NCI-H2107 (cell line): ENCODE measurements around the gene TXNL4B.
"Not testable (repeated sequence)": the region's sequence is repeated elsewhere in the genome, so short reads cannot be mapped to it uniquely, and the experiment has no call there.

ENCODE experiments used
- DNase-seq: peaks from one replicate; lab custom pipeline; 2025; lab: John Stamatoyannopoulos, UW

The TXNL4B gene

DNA sequence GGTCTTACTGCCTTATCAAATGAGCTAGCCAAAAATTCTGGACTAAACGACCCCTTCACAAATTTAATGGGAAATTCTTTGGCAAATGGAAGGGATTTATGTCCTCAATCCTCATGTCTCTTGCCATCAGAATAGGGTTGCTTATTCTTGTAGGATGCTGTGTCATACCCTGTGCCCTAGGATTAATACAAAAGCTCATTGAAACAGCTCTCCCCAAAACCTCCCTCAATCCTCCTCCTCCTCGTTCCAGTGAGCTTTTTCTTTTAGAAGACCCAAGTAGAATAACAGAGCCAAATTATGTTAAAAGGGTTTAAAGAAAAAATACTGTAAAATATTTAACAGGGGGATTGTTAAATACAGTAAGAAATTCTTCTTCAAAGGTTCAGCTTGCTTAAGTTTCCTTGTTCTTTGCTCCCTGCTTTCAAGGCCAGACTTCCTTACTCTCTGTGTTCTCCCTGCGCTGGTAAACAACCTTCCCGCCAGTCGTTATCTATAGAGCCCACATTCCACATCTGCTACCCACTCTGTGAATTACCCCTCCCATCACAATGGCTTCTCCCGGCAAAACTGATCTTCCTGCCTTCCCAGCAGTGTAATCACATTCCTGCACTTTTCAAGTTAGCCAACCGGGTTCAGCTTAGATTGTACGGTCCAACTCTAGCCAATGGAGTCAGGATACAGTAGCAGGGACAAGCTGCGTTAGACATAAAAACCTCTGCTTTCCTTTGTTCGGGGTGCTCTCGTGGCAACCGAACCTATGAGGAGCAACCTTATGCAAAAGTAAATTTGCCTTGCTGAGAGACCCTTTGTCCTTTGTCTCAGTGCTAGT lies 20.7 kb downstream of the TXNL4B start:
- DNase-seq: no peak

DNA sequence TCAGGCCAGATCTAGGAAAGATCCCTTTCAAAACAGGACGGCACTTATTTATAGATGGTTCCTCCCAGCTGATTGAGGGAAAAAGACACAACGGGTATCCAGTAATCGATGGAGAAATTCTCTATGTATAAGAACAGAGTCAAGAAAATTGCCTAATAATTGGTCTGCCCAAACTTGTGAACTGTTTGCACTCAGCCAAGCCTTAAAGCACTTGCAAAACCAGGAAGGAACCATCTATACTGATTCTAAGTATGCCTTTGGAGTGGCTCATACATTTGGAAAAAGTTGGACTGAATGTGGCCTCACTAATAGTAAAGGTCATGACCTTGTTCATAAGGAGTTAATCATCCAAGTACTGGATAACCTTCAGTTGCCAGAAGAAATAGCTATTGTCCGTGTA lies 24.5 kb downstream of the TXNL4B start:
- DNase-seq: no peak

DNA sequence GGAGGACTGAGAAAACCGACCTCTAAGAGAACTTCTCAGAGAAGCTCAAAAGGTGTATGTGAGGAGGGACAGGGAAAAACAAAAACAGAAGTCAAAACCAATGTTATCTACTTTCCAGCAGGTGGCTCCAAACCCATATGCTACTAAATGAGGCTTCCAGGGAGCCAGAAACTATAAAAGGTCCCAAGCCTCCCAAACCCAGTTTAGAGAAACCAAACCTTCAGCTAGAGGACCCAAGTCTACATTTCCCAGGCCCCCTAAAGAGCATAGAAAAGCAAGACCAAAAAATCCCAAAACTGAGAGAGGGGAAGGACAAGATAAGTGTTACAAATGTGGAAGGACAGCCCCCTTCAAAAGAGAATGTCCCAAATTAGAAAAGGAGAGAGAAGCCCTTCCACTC lies 26.7 kb downstream of the TXNL4B start:
- DNase-seq: no peak

DNA sequence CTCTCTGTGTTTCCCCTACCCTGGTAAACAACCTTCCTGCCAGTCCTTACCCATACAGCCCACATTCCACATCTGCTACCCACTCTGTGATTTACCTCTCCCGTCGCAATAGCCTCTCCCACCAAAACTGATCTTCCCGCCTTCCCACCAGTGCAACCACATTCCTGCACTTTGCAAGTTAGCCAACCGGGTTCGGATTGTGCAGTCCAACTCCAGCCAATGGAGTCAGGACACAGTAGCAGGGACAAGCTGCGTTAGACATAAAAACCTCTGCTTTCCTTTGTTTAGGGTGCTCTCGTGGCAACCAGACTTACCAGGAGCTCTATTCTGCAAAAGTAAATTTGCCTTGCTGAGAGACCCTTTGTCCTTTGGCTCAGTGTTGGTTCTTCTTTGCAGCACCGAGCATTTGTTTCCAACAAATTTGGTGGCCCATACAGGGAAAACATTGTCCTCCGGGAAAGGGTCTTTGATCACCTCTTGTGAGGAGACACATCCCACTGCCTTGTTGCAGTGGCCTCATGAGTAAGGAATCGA lies 29.0 kb downstream of the TXNL4B start:
- no peak for DNase-seq

DNA sequence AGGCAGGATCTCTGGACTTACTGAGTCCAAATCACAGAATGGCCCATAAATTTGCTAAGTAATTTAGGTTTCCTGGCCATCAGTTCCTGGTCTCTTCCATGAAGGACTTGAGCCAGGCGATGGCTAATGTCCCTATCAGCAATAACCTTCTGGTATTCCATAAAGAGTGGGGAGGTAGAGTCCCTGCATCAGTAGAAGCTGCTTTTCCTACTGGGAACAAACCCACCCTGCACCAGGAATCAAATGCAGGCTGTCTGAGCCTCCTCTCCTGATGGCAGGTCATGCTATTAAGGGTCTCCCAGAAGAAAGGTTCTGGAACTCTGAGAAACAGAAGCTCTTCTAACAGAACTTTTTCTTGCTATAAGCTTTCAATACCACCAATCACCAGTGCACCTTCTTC lies 31.9 kb downstream of the TXNL4B start:
- DNase-seq: no peak

DNA sequence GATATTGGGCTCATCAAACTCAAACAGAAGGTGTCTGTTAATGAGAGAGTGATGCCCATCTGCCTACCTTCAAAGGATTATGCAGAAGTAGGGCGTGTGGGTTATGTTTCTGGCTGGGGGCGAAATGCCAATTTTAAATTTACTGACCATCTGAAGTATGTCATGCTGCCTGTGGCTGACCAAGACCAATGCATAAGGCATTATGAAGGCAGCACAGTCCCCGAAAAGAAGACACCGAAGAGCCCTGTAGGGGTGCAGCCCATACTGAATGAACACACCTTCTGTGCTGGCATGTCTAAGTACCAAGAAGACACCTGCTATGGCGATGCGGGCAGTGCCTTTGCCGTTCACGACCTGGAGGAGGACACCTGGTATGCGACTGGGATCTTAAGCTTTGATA lies 33.0 kb downstream of the TXNL4B start:
- DNase-seq: no peak

DNA sequence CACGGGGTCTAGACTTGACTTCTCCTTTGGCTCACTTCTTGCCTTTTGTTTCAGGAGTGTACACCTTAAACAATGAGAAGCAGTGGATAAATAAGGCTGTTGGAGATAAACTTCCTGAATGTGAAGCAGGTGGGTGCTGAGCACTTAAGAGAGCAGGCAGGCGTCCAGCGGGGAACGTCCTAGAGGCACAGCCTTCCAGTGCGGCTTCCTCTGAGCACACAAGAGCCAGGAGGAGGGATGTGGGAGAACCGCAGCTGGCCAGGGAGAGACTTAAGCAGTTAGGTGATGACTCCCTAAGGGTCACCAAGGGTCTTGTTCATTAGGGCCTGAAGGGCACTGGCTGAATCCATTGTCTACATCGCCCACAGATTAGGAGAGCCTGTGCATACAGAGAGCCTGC lies 34.4 kb downstream of the TXNL4B start:
- not testable (repeated sequence) for DNase-seq

DNA sequence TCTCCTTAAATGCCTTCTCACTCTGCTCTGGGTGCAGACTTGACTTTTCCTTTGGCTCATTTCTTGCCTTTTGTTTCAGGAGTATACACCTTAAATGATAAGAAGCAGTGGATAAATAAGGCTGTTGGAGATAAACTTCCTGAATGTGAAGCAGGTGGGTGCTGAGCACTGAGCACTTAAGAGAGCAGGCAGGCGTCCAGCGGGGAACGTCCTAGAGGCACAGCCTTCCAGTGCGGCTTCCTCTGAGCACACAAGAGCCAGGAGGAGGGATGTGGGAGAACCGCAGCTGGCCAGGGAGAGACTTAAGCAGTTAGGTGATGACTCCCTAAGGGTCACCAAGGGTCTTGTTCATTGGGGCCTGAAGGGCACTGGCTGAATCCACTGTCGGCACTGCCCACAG lies 36.1 kb downstream of the TXNL4B start:
- DNase-seq: not testable (repeated sequence)

DNA sequence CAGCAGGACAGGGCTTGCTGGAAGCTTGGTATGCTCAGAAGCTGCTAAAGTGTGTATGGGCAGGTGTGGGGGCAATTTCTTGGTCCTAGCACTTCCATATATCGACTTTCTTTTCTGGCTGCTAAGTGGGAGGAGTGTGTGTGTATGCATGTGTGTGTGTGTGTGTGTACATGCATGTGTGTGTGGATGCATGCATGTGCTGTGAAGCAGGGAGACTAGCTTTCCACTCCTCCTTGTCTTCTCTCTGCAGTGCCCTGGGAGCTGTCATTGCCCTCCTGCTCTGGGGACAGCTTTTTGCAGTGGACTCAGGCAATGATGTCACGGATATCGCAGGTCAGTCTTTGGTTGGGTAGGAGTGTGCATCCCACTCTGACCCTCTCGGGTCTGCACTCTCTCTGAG lies 37.5 kb downstream of the TXNL4B start:
- no peak for DNase-seq

DNA sequence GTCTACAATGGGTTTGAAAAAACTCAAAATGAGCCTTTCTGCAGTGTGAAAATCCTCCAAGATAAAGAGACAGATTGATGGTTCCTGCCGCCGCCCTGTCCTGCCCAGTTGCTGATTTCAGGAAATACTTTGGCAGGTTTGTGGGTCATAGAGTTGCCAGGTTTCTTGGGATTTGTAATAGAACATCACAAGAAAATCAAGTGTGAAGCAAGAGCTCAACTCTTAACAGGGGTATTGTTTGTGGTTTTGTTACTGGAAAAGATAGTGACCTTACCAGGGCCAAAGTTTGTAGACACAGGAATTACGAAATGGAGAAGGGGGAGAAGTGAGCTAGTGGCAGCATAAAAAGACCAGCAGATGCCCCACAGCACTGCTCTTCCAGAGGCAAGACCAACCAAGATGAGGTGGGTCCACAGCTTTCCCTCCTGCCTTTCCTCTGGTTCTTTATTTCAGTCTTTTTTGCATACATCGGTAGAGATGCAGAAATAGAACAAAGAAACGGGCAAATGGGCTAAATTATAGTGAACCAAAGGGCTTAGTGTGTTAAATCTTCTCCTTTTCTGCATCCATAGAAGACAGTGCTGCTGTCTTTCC lies 39.1 kb downstream of the TXNL4B start, which contains the start of gene HP:
HP (plus strand) TSS at position 252 of the 594 bp plus-strand sequence; CDS start at position 400, 148 bp downstream.
- DNase-seq: not testable (repeated sequence)

DNA sequence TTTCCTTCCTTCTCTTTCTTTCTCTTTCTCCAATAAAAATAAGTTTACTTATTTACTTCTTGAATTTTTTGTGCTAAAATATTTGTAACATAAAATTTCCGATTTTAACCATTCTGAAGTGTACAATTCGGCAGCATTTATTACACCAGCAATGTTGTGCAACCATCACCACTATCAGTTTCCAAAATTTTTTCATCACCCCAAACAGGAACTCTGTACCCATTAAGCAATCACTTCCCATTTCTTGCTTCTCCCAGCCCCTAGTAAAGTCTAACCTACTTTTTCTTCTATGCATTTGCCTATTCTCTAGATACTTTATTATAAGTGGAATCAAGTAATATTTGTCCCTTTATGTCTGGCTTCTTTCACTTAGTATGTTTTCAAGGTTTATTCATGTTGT lies 41.6 kb downstream of the TXNL4B start:
- DNase-seq: no peak

DNA sequence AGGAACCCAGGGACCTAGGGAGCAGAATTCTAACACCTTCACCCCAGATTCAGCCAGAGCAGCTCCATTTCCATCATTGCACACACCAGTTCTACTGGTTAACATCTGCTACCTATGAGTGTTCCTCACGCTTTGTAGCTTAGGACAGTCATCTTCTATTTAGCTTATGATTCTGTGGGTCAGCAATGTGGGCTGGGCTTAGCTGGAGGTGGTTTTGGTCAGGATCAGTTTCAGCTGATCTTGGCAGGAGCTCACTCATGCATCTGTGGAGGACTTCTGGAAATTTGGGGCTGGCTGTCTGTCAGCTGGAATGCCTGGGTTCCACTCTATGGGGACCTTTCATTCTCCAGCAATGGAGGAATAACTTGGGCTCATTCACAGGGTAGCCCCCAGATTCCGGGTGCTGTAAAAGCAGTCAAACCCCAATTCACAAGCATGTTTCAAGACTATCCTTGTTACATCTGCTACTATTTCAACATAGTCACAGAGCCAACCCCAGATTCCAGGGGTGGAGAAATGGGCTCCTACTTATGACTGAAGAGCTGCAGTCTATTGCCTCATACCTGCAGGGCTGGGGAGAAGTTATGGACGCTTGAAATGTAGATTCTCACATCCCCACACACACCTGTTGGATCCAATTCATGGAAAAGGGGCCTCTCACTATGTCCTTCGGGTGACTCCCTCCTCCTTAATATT lies 42.5 kb downstream of the TXNL4B start:
- no peak for DNase-seq

DNA sequence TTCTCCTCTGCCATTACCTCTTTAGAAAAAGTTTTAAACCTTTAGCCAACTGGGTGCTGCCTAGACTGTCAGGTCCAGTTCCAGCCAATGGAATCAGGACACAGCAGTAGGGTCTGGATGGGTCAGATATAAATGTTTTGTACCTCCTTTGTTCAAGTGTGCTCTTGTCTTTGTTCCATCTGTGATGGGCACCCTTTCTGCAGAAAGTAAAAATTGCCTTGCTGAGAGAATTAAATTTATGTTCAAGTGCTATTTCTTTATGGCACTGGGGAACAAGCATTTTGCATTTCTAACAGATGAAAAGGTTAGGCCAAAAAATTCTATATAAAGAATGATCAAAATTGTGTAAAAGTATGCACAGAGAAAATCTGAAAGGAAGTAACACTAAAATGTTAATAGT lies 44.3 kb downstream of the TXNL4B start:
- DNase-seq: no peak

DNA sequence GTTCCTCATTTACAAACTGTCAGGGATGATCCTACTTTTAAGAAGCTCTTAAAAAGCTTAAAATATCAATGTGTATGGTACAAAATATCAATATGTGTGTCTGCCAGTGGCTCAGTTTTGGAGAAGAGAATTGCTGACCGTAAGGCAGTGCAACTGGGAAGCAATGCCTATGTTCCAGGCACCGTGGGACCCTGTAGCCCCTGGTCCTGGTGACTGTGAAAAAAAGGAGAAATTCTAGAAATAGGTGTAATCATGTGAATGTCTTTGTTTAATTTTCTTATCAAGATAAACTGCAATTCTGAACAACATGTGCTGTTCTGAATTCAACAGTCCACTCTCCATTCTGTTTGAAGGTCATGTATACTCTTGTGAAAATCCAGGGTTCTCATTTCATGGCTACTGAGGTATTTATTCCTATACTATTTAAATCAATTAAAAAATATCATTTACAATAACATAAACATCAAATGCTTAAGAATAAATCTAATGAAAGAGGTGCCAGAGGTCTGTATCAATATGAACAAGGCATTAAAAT lies 48.5 kb downstream of the TXNL4B start:
- DNase-seq: no peak

DNA sequence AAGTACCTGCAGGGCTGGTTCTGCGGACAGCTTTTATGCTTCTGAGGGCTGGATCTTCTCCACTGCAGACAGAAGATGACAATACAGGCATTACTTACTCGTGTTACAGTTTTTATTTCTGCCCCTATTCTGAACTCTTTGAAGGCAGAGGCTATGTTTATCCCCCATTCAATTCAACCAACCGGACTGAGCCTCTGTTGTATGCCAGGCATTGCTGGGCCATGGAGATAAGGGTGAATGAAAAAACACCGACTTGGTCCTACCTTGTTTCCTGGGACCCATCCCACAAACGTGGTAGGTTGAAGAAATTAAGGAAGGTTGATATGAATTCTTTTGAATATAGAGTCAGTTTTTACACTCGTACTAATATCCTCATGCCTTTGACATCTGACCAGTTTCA lies 49.1 kb downstream of the TXNL4B start:
- DNase-seq: no peak

DNA sequence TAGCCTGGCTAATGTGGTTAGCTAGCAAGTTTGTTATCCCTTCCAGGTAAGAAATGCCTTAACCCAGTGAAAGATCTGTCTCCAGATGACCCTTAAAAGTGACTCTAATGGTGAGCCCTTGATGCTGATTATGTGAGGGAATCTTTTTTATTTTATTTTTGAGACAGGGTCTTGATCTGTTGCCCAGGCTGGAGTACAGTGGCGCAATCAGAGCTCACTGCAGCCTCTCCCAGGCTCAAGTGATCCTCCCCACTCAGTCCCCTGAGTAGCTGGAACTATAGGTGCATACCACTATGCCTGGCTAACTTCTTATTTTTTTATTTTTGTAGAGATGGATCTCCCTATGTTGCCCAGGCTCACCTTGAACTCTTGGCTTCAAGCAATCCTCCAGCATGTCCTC lies 49.9 kb downstream of the TXNL4B start:
- DNase-seq: no peak

DNA sequence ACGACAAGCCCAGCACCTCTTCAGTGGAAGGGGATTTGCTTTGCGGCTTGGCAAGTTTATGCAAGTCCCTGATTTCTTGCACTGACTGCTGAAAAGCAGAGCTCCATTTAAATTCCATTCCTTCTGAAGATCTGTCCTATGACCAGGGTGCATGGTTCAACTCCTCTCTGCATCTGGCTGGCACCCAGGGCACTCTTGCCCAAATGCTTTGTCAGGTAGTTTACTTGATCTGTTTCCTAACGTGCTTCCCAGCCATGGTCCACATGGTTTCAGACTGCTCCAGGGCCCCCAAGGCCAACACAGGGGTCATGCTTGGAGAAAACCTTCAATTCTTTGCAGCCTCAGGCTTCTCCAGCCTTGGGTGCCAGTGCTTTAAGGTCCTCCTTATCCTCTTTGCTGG lies 50.4 kb downstream of the TXNL4B start:
- DNase-seq: no peak

DNA sequence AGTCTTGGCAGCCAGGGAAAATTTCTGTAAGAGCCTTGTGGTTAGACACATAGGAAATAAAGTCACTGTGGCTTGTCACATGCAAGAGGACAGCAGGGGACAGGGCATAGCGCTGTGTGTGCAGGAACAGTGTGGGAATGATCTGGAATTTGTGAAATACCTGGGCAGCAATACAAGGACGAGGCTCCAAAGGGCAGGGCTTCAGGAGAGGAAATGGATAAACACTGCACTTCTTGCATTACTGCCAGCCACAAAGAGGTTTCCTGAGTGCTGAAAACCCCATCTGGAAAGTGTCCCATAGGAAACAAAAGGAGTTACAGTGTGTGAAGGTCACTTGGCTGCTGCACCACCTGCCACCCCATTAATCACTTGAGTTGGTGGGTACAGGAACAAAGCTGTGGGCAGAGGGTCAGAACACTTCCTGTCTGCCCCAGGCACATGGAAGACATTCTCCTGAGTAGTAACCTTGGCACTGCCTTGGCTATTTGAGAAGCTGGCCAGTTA lies 51.2 kb downstream of the TXNL4B start:
- DNase-seq: no peak

DNA sequence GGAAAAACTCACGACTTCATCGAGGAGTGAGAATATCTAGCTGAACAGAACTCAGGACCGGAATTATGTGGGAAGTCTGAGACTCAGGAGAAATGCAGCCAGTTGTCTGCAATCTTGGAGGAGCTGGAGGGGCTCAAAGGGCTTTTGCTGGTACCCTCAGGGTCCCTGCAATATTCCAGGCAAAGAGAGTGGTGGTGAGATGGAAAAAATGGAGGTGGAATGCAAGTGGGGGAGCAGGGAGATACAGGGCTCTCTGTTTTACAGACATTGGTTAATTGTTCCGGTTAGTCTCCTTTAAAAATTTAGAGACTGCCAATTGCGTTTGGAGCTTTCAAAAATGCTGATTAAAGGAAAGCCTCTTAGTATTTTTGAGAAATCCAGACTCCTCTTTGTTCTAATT lies 57.3 kb downstream of the TXNL4B start:
- no peak for DNase-seq
